ENCODE results near the gene VGF. TPM values are rescaled to one million over a fixed set of nuclear protein-coding genes. Genes with fewer than 3 reads are reported as not detected.
"Not testable (repeated sequence)": the region's sequence is repeated elsewhere in the genome, so short reads cannot be mapped to it uniquely, and the experiment has no call there.

VGF gene
- total and polyA plus RNA-seq, 2 experiments from 2014 or later, result 3.0 to 4.4 TPM

DNA sequence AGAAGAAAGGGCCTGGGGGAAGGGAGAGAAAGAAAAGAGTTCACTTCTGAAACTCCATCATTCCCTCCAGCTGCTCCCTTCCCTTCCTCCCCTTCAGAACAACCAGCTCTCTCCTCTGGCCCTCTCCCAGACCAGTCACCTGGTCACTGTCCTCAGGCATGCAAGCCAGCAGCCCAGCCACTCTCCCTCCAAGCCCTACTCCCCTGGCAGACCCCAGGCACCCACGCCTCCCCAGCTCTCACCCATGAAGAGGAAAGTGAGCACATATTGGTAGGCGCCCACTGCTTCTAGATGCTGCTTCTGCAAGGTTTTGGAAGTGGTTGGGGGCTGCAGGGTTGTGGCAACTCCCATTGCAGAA lies 35.1 kb upstream of the VGF start:
- no peaks in the 10 kb centered on the region for H3K36me3 Mint-ChIP-seq (ENCODE audit: low read depth)
- TF ChIP-seq EZH2phosphoT487 (IDR thresholded peaks at IDR 0.05; ENCODE audit: unreplicated experiment) (no peak), ZNF331 (CRISPR knock-in tag; IDR thresholded peaks at IDR 0.05; ENCODE audit: low read depth) (no peak), NANOG (IDR thresholded peaks at IDR 0.05; ENCODE audit: borderline replicate concordance) (no peak), ZNF114 (CRISPR knock-in tag; IDR thresholded peaks at IDR 0.05) (no peak), JUNB (IDR thresholded peaks at IDR 0.05; ENCODE audit: unreplicated experiment) (no peak)
- TF ChIP-seq, protein P1, sequence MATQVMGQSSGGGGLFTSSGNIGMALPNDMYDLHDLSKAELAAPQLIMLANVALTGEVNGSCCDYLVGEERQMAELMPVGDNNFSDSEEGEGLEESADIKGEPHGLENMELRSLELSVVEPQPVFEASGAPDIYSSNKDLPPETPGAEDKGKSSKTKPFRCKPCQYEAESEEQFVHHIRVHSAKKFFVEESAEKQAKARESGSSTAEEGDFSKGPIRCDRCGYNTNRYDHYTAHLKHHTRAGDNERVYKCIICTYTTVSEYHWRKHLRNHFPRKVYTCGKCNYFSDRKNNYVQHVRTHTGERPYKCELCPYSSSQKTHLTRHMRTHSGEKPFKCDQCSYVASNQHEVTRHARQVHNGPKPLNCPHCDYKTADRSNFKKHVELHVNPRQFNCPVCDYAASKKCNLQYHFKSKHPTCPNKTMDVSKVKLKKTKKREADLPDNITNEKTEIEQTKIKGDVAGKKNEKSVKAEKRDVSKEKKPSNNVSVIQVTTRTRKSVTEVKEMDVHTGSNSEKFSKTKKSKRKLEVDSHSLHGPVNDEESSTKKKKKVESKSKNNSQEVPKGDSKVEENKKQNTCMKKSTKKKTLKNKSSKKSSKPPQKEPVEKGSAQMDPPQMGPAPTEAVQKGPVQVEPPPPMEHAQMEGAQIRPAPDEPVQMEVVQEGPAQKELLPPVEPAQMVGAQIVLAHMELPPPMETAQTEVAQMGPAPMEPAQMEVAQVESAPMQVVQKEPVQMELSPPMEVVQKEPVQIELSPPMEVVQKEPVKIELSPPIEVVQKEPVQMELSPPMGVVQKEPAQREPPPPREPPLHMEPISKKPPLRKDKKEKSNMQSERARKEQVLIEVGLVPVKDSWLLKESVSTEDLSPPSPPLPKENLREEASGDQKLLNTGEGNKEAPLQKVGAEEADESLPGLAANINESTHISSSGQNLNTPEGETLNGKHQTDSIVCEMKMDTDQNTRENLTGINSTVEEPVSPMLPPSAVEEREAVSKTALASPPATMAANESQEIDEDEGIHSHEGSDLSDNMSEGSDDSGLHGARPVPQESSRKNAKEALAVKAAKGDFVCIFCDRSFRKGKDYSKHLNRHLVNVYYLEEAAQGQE (IDR thresholded peaks at IDR 0.05; ENCODE audit: unreplicated experiment), result no peak
- TF ChIP-seq, protein P2, sequence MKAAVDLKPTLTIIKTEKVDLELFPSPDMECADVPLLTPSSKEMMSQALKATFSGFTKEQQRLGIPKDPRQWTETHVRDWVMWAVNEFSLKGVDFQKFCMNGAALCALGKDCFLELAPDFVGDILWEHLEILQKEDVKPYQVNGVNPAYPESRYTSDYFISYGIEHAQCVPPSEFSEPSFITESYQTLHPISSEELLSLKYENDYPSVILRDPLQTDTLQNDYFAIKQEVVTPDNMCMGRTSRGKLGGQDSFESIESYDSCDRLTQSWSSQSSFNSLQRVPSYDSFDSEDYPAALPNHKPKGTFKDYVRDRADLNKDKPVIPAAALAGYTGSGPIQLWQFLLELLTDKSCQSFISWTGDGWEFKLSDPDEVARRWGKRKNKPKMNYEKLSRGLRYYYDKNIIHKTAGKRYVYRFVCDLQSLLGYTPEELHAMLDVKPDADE (IDR thresholded peaks at IDR 0.05), result no peak
- TF ChIP-seq, protein P3, sequence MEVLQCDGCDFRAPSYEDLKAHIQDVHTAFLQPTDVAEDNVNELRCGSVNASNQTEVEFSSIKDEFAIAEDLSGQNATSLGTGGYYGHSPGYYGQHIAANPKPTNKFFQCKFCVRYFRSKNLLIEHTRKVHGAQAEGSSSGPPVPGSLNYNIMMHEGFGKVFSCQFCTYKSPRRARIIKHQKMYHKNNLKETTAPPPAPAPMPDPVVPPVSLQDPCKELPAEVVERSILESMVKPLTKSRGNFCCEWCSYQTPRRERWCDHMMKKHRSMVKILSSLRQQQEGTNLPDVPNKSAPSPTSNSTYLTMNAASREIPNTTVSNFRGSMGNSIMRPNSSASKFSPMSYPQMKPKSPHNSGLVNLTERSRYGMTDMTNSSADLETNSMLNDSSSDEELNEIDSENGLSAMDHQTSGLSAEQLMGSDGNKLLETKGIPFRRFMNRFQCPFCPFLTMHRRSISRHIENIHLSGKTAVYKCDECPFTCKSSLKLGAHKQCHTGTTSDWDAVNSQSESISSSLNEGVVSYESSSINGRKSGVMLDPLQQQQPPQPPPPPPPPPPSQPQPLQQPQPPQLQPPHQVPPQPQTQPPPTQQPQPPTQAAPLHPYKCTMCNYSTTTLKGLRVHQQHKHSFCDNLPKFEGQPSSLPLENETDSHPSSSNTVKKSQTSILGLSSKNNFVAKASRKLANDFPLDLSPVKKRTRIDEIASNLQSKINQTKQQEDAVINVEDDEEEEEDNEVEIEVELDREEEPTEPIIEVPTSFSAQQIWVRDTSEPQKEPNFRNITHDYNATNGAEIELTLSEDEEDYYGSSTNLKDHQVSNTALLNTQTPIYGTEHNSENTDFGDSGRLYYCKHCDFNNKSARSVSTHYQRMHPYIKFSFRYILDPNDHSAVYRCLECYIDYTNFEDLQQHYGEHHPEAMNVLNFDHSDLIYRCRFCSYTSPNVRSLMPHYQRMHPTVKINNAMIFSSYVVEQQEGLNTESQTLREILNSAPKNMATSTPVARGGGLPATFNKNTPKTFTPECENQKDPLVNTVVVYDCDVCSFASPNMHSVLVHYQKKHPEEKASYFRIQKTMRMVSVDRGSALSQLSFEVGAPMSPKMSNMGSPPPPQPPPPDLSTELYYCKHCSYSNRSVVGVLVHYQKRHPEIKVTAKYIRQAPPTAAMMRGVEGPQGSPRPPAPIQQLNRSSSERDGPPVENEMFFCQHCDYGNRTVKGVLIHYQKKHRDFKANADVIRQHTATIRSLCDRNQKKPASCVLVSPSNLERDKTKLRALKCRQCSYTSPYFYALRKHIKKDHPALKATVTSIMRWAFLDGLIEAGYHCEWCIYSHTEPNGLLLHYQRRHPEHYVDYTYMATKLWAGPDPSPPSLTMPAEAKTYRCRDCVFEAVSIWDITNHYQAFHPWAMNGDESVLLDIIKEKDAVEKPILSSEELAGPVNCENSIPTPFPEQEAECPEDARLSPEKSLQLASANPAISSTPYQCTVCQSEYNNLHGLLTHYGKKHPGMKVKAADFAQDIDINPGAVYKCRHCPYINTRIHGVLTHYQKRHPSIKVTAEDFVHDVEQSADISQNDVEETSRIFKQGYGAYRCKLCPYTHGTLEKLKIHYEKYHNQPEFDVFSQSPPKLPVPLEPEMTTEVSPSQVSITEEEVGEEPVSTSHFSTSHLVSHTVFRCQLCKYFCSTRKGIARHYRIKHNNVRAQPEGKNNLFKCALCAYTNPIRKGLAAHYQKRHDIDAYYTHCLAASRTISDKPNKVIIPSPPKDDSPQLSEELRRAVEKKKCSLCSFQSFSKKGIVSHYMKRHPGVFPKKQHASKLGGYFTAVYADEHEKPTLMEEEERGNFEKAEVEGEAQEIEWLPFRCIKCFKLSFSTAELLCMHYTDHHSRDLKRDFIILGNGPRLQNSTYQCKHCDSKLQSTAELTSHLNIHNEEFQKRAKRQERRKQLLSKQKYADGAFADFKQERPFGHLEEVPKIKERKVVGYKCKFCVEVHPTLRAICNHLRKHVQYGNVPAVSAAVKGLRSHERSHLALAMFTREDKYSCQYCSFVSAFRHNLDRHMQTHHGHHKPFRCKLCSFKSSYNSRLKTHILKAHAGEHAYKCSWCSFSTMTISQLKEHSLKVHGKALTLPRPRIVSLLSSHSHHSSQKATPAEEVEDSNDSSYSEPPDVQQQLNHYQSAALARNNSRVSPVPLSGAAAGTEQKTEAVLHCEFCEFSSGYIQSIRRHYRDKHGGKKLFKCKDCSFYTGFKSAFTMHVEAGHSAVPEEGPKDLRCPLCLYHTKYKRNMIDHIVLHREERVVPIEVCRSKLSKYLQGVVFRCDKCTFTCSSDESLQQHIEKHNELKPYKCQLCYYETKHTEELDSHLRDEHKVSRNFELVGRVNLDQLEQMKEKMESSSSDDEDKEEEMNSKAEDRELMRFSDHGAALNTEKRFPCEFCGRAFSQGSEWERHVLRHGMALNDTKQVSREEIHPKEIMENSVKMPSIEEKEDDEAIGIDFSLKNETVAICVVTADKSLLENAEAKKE (CRISPR knock-in tag; IDR thresholded peaks at IDR 0.05), result no peak
- peak overlapping the region; percentile 69; the same call in 2 of the 3 replicates for H3K4me3 Mint-ChIP-seq

DNA sequence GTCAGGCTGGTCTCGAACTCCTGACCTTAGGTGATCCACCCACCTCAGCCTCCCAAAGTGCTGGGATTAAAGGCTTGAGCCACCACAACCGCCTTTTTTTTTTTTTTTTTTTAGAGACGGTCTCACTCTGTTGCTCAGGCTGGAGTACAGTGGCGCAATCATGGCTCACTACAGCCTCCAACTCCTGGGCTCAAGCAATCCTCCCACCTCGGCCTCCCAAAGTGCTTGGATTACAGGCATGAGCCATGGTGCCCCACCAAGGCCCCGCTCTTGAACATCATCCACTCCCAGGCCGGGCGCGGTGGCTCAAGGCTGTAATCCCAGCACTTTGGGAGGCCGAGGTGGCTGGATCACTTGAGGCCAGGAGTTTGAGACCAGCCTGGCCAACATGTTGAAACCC lies 34.2 kb upstream of the VGF start:
- H2AFZ ChIP-seq; H3K9me3 Mint-ChIP-seq; H3K27ac ChIP-seq (ENCODE audit: low read depth); H3K79me2 ChIP-seq (replicated peaks; ENCODE audit: insufficient read depth); DNase-seq (ENCODE audit: low spot score); H3K4me3 Mint-ChIP-seq; ATAC-seq; H3K4me3 ChIP-seq; H3K27ac Mint-ChIP-seq; H3K4me2 ChIP-seq; H3K36me3 ChIP-seq (ENCODE audit: insufficient read depth); H3K9me2 ChIP-seq (ENCODE audit: insufficient read depth); H4K20me1 ChIP-seq (replicated peaks; ENCODE audit: insufficient read depth); H3F3A ChIP-seq (replicated peaks; ENCODE audit: low read depth); H3K36me3 Mint-ChIP-seq (ENCODE audit: low read depth): not testable (repeated sequence)
- H3K4me1 Mint-ChIP-seq, result peaks cover 18% of the 10 kb centered on the region
- Histone ChIP-seq H3K4me1 (ENCODE audit: insufficient read depth) (peaks cover 16% of the 10 kb centered on the region), H3K27me3 (ENCODE audit: insufficient read depth) (peaks cover 25% of the 10 kb centered on the region)
- H3K27me3 Mint-ChIP-seq (ENCODE audit: insufficient read depth, low read depth, poor library complexity), result peaks cover 20% of the 10 kb centered on the region

More for the DNA sequence above, 35.1 kb upstream of the VGF start:
- Histone ChIP-seq H2AFZ (peak overlapping the region; percentile 94), H3K27me3 (ENCODE audit: insufficient read depth) (peaks cover 25% of the 10 kb centered on the region), H3K4me3 (peak overlapping the region; percentile 68), H4K20me1 (replicated peaks; ENCODE audit: insufficient read depth) (no peaks in the 10 kb centered on the region), H3K36me3 (ENCODE audit: insufficient read depth) (no peaks in the 10 kb centered on the region), H3K4me2 (peak overlapping the region; percentile 86), H3F3A (replicated peaks; ENCODE audit: low read depth) (peaks cover 9% of the 10 kb centered on the region), H3K79me2 (replicated peaks; ENCODE audit: insufficient read depth) (no peaks in the 10 kb centered on the region), H3K9me2 (ENCODE audit: insufficient read depth) (no peaks in the 10 kb centered on the region), H3K4me1 (ENCODE audit: insufficient read depth) (peaks cover 16% of the 10 kb centered on the region), H3K27ac (ENCODE audit: low read depth) (peak overlapping the region; percentile 63; the same call in 1 of the 2 replicates)
- H3K9me3 Mint-ChIP-seq, result no peaks in the 10 kb centered on the region
- no peak overlapping the region for H3K27ac Mint-ChIP-seq
- ATAC-seq, result peak; percentile 4; the same call in 2 of the 3 replicates
- H3K27me3 Mint-ChIP-seq (ENCODE audit: insufficient read depth, low read depth, poor library complexity), result peaks cover 20% of the 10 kb centered on the region
- peaks cover 18% of the 10 kb centered on the region for H3K4me1 Mint-ChIP-seq
- no peak for DNase-seq (ENCODE audit: low spot score)
